SK-N-MC (cell line): ENCODE results near the gene HOXA3.

ENCODE experiments used
- EZH2 ChIP-seq: fragments of 200-600 bp; sonication (generic); IDR thresholded peaks from one replicate; pipeline ENCODE4 v1.6.1; 2017; ENCODE audit warnings: antibody characterized with exemption
- POLR2AphosphoS5 ChIP-seq: IDR thresholded peaks from 2 replicates; pipeline ENCODE4 v1.6.1; 2012; ENCODE audit warnings: mild to moderate bottlenecking, low read depth, low read length, borderline replicate concordance

GRCh38 chr7:27141137-27141922 lies 11.1 kb downstream of the HOXA3 start:
- TF ChIP-seq EZH2 (no peak), POLR2AphosphoS5 (no peak)
